Left lobe of liver (tissue), 2 donors: ENCODE measurements around the gene CDON. TPM values are rescaled to one million over a fixed set of nuclear protein-coding genes. Genes with fewer than 3 reads are reported as not detected.
A peak's percentile ranks its signal among the peaks of the same experiment; 100 is the strongest.

Experiments used
- ATAC-seq: fragments of 200-7000 bp; cut with Tn5 transposase; one replicate; pipeline ENCODE4 v1.9.1; 2020; ENCODE audit warnings: mild to moderate bottlenecking, moderate library complexity
- DNase-seq: peaks from one replicate; pipeline ENCODE4 v3.0.0-alpha.2; 2020; ENCODE audit warnings: low spot score
- total RNA-seq: library from RNA; stranded (reverse); gene quantifications from one replicate; pipeline ENCODE4 v1.2.1, GENCODE V29; 2021
- donor health status: DM: no; HTN: no; CAD: no; lungs with moderate emphysema.
- donor health status: DM: no; HTN: yes; CAD: no.

The CDON gene
- total RNA-seq, 1 donor from 2014 or later: 5.3 TPM

GRCh38 chr11:126083829-126084607 is 21.4 kb upstream of the CDON start:
- no peak for ATAC-seq
- no peak for DNase-seq

DNA sequence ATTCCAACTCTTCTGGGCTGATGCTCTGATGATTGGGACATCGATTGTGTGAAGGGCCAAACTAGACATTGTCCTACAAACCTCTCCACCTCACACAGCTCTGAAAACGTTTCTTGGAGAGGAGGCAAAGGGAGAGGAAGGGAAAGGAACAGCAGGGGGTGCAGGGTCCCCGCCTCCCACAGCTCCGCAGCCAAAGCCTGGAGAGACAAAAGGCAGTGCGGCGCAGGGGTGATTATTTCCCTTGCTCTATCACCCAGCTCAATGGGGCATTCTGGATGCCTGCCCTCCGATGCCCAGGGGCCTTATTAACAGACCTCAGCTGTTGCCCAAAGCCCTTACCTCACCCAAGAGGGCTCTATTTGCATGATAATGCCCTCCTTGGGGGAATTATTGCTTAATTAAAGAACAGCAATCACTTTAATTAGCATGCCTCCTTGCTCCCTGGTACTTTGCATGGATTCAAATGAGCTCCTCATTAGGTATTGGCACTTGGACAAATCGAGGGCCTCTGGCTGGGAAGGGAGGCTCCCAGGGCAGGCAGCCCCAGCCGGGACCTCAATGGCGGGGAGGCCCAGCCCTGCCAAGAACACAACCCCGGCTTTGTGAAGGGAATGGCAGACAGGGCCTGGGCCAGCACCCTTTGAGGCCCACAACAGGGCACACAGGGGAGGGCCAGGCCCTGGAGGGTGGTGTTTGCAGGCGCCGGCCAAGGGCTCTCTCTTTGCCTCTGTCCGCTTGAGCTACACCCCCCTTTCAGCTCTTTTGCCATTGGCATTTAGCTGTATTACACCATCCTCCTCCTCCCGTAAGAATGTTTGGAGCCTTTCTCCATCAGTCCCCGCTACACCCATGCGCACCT is 19.8 kb upstream of the CDON start:
- ATAC-seq (peak; percentile 88), DNase-seq (no peak)

DNA sequence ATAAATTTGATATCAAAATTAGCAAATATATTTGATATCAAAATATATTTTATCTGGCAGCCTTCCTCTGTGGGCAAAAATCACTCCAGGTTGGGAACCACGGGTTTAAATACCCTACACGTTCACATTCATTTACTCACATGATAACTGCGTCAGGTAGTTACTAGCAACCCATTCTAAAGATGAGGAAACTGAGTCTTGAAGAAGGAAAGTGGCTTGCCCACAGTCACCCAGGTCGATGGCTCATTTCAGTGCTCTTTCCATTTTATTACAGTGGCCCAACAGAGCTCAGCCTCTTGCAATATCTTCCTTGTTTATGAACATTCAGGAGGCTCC is 19.2 kb upstream of the CDON start:
- DNase-seq (no peak), ATAC-seq (no peak)

GRCh38 chr11:126080161-126080941 is 17.7 kb upstream of the CDON start:
- no peak for DNase-seq
- peak; percentile 65 for ATAC-seq

DNA sequence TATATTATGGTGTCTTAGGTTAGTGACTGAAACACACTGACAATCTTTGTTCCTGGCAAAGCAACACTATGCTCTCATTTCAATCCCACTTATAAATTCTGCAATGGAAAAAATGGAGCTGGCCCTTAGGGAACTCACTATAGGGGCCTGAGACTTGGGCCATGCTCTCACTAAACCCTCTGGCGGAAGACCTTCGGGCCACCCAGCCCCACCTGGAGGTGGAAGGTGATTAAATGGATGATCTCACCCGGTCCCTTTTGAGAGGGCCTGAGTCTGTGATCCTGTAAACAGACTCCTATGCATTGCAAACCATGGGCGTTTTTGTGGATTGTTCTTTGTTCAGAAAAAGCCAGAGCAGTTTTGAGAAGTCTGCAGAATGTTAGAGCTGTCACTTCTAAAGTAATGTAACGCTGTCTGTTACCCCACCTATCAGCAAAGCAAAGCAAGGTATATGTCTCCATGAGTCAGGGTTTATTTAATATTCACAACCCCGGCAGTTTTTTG is 17.0 kb upstream of the CDON start:
- DNase-seq (no peak), ATAC-seq (no peak)

DNA sequence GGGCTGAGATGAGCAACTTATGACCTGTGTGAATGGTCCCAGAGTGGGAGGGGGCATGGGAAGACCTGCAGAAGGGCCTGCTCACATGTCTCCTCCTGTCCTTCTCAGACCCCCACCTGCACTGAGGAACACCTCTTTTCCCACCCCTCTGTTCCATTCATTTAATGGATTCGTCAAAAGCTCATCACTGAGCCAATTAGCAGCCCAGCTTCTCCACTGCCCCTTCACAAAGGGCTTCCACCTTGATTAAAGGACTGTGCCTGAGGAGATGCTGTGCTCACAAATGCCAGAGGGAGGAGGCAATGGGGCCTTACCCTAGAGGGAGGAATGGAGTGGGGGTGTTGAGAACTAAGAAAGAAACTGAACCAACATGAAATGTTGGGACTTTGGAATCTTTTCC is 14.0 kb upstream of the CDON start:
- DNase-seq (no peak), ATAC-seq (no peak)

GRCh38 chr11:126072801-126073594 is 10.3 kb upstream of the CDON start:
- ATAC-seq (no peak), DNase-seq (no peak)

DNA sequence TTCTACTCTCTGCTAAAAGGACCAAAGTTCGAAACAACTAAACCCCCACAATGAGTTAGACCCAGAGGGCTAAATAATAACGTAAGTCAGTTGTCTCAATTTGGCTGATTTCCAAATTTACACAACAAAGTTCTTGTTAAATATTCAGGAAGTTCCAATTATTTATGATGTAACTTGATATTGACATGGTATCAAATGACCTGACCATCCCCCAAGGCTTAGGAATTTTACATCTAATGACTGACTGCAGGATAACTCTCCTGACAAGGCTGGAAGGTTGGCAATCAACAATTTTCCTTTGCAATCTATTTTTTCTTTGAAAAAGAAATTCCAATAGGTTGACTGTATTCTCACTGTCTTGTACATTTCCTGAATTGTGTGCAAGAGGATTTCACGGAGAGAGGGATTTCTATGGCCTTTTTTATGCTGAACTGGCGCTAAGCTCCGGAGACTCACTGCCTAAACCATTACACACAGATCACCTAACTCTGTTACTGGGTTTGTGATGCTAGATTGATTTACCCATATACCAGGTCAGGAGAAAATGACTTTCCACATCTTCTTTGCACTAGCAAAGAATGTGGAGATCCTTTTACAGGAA is 9.6 kb upstream of the CDON start:
- ATAC-seq (no peak), DNase-seq (no peak)

GRCh38 chr11:126063507-126063852 is 814 bp upstream of the CDON start:
- ATAC-seq (peak; percentile 60), DNase-seq (peak; percentile 88)

DNA sequence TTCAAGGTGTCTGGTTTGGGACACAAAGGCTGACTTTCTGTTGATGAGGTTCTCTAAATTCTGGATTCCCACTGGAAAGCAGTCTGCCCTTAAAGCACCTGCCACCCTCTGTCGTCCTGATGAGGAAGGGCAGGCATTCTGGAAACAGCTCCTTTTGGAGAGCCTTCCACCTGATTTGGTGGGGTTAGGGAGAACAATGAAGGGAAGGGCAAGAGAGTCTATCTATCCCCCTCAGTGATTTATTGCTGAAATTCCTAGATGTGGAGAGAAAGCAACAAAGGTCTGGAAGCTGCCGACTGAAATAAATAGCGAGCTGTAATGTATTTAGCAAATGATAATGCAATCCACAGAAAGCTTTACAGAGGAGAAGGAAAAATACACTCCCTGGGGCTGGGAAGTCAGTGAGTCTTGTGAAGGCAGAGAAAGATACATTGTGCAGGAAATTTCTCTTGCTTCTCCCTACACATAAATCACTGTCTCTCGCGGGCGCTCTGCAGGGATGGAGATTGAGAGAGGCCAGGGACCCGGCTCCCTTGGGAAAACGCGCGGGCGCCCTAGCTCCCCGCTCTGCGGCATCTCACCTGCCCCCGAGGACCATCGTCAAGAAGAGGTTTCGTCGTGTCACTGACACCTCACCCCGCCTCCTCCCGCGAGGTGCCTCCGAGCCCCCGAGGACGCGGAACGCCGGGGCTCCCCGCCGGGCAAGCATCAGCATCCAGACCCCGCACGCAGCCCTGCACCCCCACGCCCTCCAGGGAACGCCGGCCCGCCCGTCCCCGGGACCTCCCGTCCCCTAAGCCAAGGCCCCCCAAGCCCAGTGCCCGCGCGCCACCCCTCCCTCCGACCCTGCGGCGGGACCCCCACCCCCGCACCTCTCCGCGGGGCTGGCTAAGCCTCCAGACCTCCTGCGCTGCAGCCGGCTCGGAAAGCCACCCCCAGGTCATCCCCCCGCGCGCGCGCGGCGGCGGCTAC is 673 bp downstream of the CDON start:
- peak; percentile 58 for DNase-seq
- peak; percentile 42 for ATAC-seq

GRCh38 chr11:126060757-126061171 is 1.9 kb downstream of the CDON start:
- no peak for DNase-seq
- ATAC-seq: no peak

DNA sequence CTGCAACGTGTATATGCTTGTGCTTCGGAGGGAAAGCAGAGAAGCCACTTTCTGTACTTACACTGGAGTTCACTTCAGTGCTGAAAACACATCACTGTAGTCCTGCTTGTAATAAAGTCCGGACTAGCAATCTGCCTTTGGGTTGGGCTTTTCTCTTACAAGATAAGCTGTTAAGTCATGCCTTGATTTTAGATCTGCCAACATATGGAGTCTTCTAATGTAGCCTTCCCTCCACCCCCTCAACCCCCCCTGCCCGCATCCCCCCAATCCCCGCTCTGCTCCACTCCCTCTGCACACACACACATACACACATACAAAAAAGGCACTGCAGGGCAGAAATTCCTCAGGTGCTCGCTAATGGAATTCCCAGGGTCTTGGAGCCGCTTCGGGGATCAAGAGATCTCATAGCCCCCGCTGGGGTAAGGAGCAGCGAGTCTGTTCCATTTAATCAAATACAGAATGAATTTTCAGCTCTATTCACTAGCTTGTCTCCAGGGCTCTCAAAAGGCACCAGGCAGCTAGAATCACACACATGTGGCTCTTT is 3.4 kb downstream of the CDON start:
- ATAC-seq (no peak), DNase-seq (no peak)

DNA sequence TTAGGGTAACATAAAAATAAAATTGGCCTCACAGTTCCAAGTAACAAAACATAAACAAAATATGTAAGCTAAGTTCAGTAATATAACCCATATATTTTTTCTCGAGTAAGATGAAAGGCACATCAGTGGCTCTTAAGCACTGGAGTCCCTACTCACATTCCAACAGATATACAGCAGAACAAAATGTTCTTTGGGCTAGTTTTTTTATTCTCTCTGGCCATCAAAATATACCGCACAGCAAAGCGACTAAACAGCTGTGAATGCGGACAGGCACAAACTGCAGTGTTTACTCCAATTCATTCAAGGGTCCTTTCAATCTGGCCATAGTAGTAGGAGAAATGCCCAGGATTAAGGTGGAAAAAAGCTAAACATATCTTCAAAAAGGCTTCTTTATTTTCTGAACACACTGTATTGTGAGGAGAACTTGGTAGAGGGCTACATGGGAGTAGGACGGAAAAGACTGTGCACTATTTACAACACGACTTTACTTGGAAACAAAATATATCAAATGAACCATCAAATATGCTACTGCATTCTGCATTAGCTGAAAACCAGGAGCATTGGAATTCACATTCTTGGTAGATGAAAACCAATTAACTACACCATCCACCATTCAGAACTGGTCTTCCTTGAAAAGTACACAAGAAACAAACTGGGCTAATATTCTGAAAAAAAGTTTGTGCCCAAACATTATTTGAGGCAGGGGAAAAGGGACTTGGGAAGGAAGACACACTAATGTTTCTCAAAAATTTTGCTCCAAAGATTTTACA is 4.4 kb downstream of the CDON start:
- ATAC-seq (no peak), DNase-seq (no peak)

DNA sequence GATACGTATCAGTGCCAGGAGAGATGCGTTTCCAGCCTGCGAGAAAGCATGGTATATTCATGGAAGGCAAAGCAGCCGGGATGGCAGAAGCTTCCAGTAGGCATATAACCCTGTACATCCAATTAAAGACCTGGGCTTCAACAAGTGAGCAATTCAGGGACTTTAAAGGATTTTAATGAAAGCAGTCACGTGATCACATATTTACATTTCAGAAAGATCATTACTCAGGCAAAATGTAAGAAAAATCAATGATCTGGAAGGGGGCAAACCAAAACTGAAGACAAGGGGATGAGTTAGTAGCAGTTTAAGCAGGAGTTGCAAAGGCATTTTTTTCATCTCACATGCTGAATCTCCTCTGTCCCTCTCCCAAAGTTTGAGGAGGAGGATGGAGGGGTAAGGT is 7.8 kb downstream of the CDON start:
- ATAC-seq (no peak), DNase-seq (no peak)

- DNase-seq (no peak), ATAC-seq (no peak)
Observed at GRCh38 chr11:126054408-126054807, 8.3 kb downstream of the CDON start.

GRCh38 chr11:126053415-126054286 is 9.0 kb downstream of the CDON start:
- DNase-seq (no peak), ATAC-seq (no peak)

- ATAC-seq (no peak), DNase-seq (no peak)
Observed at GRCh38 chr11:126051117-126051516, 11.5 kb downstream of the CDON start.
